AG09319 (cell line): ENCODE data around the gene TWSG1.

Experiments used
- DNase-seq: peaks from one replicate; pipeline ENCODE4 v3.0.0-alpha.2; 2010; ENCODE audit warnings: low read depth; ENCODE audit errors: extremely low read depth
- CTCF ChIP-seq: IDR thresholded peaks from 2 replicates; pipeline ENCODE4 v1.5.1; 2011; ENCODE audit warnings: low read depth, mild to moderate bottlenecking, inconsistent platforms, low read length, moderate library complexity

TWSG1 gene

DNA sequence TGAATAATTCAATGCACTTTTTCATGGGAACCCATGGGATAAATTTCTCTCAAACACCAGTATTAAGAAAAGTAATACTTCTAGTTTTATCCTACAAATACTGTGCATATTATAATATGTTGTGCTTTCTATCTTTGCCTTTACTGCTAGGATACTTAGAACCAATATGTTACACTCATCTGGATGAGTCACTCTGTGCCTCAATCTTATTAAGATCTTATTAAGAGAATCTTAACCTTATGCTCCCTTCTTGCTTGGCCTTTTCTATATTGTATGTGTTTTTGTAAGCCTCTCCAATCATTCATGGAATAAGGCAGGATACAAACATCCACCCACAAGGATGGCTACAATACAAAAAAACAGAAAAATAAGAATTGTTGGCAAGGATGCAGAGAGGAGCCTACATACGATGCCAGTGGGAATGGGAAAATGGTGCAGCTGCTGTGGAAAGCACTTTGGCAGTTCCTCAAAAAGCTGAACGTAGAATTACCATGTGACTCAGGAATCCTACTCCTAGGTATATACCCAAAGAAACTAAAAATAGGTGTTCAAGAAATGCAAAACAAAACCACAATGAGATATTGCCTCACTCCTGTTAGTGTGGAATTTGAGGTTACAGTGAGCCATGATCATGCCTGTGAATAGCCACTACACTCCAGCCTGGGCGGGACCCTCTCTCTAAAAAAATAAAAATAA is 10.7 kb upstream of the TWSG1 start:
- DNase-seq: no peak
- no peak for TF ChIP-seq CTCF

- TF ChIP-seq CTCF: no peak
- DNase-seq: no peak
Observed at GRCh38 chr18:9325716-9326115, 8.9 kb upstream of the TWSG1 start.

GRCh38 chr18:9328776-9329175 is 5.8 kb upstream of the TWSG1 start:
- no peak for DNase-seq
- no peak for TF ChIP-seq CTCF

- no peak for DNase-seq
- no peak for TF ChIP-seq CTCF
Observed at GRCh38 chr18:9329471-9329870, 5.1 kb upstream of the TWSG1 start.

- no peak for TF ChIP-seq CTCF
- DNase-seq: no peak
Observed at GRCh38 chr18:9330419-9330818, 4.2 kb upstream of the TWSG1 start.

DNA sequence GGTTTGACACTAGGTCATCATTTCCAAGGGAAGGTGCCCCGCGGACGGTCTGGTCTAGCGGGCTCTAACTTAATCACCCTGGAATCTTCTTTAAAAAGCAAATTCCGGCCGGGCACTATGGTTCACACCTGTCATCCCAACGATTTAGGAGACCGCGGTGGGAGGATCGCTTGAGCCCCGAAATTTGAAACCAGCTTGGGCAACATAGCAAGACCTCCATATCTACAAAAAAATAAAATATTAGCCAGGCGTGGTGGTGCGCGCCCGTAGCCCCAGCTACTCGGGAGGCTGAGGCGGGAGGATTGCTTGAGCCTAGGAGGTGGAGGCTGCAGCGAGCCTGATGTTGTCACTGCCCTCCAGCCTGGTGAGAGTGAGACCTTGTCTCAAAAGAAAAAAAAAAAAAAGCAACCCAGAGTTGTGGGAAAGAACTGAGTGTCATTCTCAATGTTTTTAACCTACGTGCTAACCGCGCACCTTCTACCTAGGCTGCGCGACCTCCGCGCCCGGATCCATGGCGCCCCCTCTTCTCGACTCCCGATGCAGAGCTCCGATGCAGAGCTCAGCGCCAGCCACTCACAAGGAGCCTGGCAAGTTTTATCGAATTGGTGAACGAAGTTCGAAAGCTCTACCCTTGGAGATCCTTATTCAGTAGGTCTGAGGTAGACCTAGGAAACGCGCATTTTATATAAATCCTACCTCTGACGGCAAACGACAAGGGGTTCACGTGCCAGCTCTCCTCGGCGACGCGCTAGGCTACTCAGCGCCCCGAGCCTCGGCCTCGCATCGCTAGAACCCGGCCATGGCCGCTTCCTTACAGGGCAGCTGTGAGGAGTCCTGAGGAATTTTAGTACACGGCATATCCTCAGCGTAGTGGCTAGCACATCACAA is 888 bp upstream of the TWSG1 start:
- no peak for DNase-seq
- peak; percentile 5 for TF ChIP-seq CTCF
